ENCODE results near the gene CDH2.

DNA sequence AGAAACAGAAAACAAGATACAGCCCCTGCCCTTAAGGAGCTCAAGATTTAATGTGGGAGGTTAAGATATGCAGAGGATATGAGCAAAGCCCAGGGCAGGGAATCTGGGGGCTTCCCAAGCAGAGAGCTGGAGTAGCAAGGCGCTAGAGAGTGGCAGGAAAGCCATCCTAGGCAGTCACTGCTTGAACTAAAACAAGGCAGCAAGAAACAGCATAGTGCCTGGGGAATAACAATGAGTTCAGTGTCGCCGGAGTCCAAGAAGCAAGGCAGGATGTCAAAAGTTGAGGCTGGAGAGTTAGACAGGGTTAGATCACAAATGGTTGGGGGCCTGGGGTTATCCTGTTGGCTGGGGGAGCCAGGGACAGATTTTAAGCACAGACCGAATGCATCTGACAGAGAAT is 24.6 kb downstream of the CDH2 start:
- TF ChIP-seq, protein P1, sequence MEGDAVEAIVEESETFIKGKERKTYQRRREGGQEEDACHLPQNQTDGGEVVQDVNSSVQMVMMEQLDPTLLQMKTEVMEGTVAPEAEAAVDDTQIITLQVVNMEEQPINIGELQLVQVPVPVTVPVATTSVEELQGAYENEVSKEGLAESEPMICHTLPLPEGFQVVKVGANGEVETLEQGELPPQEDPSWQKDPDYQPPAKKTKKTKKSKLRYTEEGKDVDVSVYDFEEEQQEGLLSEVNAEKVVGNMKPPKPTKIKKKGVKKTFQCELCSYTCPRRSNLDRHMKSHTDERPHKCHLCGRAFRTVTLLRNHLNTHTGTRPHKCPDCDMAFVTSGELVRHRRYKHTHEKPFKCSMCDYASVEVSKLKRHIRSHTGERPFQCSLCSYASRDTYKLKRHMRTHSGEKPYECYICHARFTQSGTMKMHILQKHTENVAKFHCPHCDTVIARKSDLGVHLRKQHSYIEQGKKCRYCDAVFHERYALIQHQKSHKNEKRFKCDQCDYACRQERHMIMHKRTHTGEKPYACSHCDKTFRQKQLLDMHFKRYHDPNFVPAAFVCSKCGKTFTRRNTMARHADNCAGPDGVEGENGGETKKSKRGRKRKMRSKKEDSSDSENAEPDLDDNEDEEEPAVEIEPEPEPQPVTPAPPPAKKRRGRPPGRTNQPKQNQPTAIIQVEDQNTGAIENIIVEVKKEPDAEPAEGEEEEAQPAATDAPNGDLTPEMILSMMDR (IDR thresholded peaks at IDR 0.05 in 8 of 11, conservative IDR thresholded peaks at IDR 0.05 in 3 of 11): no peak
- no peak for TF ChIP-seq POLR2AphosphoS5 (IDR thresholded peaks at IDR 0.05)
